H1 (cell line): ENCODE data around the gene ANO6. TPM values are rescaled to one million over a fixed set of nuclear protein-coding genes. Genes with fewer than 3 reads are reported as not detected.
A peak's percentile ranks its signal among the peaks of the same experiment; 100 is the strongest.

ENCODE experiments used
- ATF2 ChIP-seq: IDR thresholded peaks from 2 replicates; pipeline ENCODE4 v1.6.1; 2012; ENCODE audit warnings: low read length, inconsistent platforms
- BCL11A ChIP-seq, 2 experiments: IDR thresholded peaks; one replicate each; pipeline ENCODE4 v1.6.1; 2011; ENCODE audit warnings: low read depth in 2 of 2, low read length in 2 of 2, mild to moderate bottlenecking in 2 of 2
- CTCF ChIP-seq, 3 experiments: IDR thresholded peaks; 1 replicate in 2 of 3; 2 replicates in 1 of 3; pipeline versions ENCODE4 v1.5.1 to v1.6.1; 2011; ENCODE audit warnings: low read length in 3 of 3, mild to moderate bottlenecking in 3 of 3, inconsistent platforms in 2 of 3, low read depth in 1 of 3, moderate library complexity in 1 of 3; ENCODE audit not compliant: insufficient read depth in 1 of 3; ENCODE audit errors: control extremely low read depth in 1 of 3
- RAD21 ChIP-seq, 2 experiments: IDR thresholded peaks in 1 of 2; conservative IDR thresholded peaks in 1 of 2; 2 replicates each; pipeline ENCODE4 v1.6.1; 2011; ENCODE audit warnings: low read depth in 2 of 2, low read length in 2 of 2, improper control_type of control experiment in 1 of 2, inconsistent platforms in 1 of 2, mild to moderate bottlenecking in 1 of 2, moderate library complexity in 1 of 2
- SP4 ChIP-seq: IDR thresholded peaks from 2 replicates; pipeline ENCODE4 v1.6.1; 2012; ENCODE audit warnings: low read length, inconsistent platforms
- TEAD4 ChIP-seq: IDR thresholded peaks from 2 replicates; pipeline ENCODE4 v1.6.1; 2012; ENCODE audit warnings: low read depth, low read length, inconsistent platforms, mixed read lengths
- polyA plus RNA-seq, 7 experiments: library from polyadenylated mRNA; depleted of rRNA in 3 of 7; stranded (reverse) in 5 of 7; unstranded in 2 of 7; fragments of >200 nt in 5 of 7; fragments of 200-250 nt in 2 of 7; gene quantifications; 1 replicate in 5 of 7; 2 replicates in 1 of 7; 4 replicates in 1 of 7; pipeline versions ENCODE4 v1.2.1 to v1.2.3, GENCODE V29; 2011 to 2013; ENCODE audit warnings: missing spikeins in 2 of 7, mixed read lengths in 2 of 7
- total RNA-seq: library from RNA; stranded (reverse); fragmentation: NEBNext Ultra II Directional; extraction: Animal tissue kit (Norgen Biotek cat#: 25700); gene quantifications from 2 replicates; pipeline ENCODE4 v1.2.1, GENCODE V29; 2021

ANO6 gene
- total and polyA plus RNA-seq, 2 of the 8 experiments (the other 6 are each of a cell fraction or from before 2014, with no cell fraction given), result 15.1 to 39.7 TPM

GRCh38 chr12:45284096-45284901 is 68.4 kb downstream of the ANO6 start (continued):
- TF ChIP-seq SP4 (no peak), BCL11A (IDR thresholded peaks at IDR 0.05; ENCODE audit: low read depth in 2 of 2, low read length in 2 of 2) (no peak), CTCF (IDR thresholded peaks at IDR 0.05; ENCODE audit: control extremely low read depth in 1 of 3, insufficient read depth in 1 of 3, low read depth in 1 of 3, low read length in 3 of 3) (peak; percentile 10 to 33 (median 33)), ATF2 (no peak), RAD21 (IDR thresholded peaks at IDR 0.05 in 1 of 2, conservative IDR thresholded peaks at IDR 0.05 in 1 of 2; ENCODE audit: low read depth in 2 of 2, low read length in 2 of 2) (peak; percentile 44 to 54), TEAD4 (0 out of 2 replicates have a peak, but pooled peaks have one; percentile 26)
